H1 (cell line): Measurements from ENCODE around the gene TPRX1. TPM values are rescaled to one million over a fixed set of nuclear protein-coding genes. Genes with fewer than 3 reads are reported as not detected.

Experiments
- CTCF ChIA-PET: fragments of 300-600 bp; sonication (Branson Sonifier 250); formaldehyde crosslinking; loops from one replicate; lab custom pipeline; 2021; ENCODE audit not compliant: partially characterized antibody; lab: Charles Lee
- POLR2A ChIA-PET: fragments of 300-600 bp; sonication (Branson Sonifier 250); formaldehyde crosslinking; loops from one replicate; lab custom pipeline; 2021; ENCODE audit warnings: inconsistent platforms; ENCODE audit not compliant: partially characterized antibody; lab: Charles Lee
- DNase-seq, 2 experiments: peaks; one replicate each; pipeline versions ENCODE4 v3.0.0 to v3.0.0-alpha.2; 2010 to 2022; ENCODE audit warnings: low spot score in 2 of 2, low read depth in 1 of 2, mixed read lengths in 1 of 2
- FAIRE-seq: peaks from 2 replicates; lab custom pipeline; 2011; peaks lifted over from hg19 to GRCh38; lab: Jason Lieb, UNC
- H2AFZ ChIP-seq: 2 replicates; pipeline ENCODE4 v1.8.1; 2012; ENCODE audit warnings: low read length, inconsistent platforms
- H2AK5ac ChIP-seq: 2 replicates; pipeline ENCODE4 v1.6.1; 2013; ENCODE audit warnings: low read depth, low read length
- H2BK120ac ChIP-seq: replicated peaks from 2 replicates; pipeline ENCODE3; 2013; ENCODE audit warnings: low read depth, low read length, inconsistent platforms
- H2BK12ac ChIP-seq: 2 replicates; pipeline ENCODE4 v1.6.1; 2013; ENCODE audit warnings: low read depth, low read length
- H2BK15ac ChIP-seq: 2 replicates; pipeline ENCODE4 v1.6.1; 2013; ENCODE audit warnings: low read length
- H2BK20ac ChIP-seq: 2 replicates; pipeline ENCODE4 v1.6.1; 2013; ENCODE audit warnings: low read length
- H2BK5ac ChIP-seq: 2 replicates; pipeline ENCODE4 v1.6.1; 2013; ENCODE audit warnings: low read depth, low read length
- H3K14ac ChIP-seq: 2 replicates; pipeline ENCODE4 v1.6.1; 2013; ENCODE audit warnings: inconsistent platforms; ENCODE audit not compliant: insufficient read length
- H3K18ac ChIP-seq: 2 replicates; pipeline ENCODE4 v1.6.1; 2013; ENCODE audit warnings: low read length; ENCODE audit errors: extremely low read depth
- H3K23ac ChIP-seq: 2 replicates; pipeline ENCODE4 v1.6.1; 2013; ENCODE audit warnings: inconsistent platforms; ENCODE audit not compliant: insufficient read length
- H3K23me2 ChIP-seq: 2 replicates; pipeline ENCODE4 v1.6.1; 2013; ENCODE audit warnings: low read depth, low read length
- H3K27ac ChIP-seq: 2 replicates; pipeline ENCODE4 v1.6.1; 2011; ENCODE audit warnings: low read depth, low read length, inconsistent platforms
- H3K27me3 ChIP-seq, 4 experiments: replicated peaks in 1 of 4; 1 replicate in 1 of 4; 2 replicates in 3 of 4; pipeline versions ENCODE4 v1.6.1 to v1.8.1; 2011 to 2013; ENCODE audit warnings: low read length in 3 of 4, mild to moderate bottlenecking in 3 of 4, inconsistent platforms in 2 of 4, mixed read lengths in 2 of 4, moderate library complexity in 1 of 4; ENCODE audit not compliant: control insufficient read depth in 3 of 4, insufficient read depth in 3 of 4; ENCODE audit errors: extremely low read depth in 1 of 4
- H3K36me3 ChIP-seq, 4 experiments: 2 replicates each; pipeline versions ENCODE4 v1.6.1 to v1.8.1; 2011 to 2013; ENCODE audit warnings: mild to moderate bottlenecking in 4 of 4, low read length in 3 of 4, moderate library complexity in 2 of 4, control low read depth in 1 of 4, inconsistent platforms in 1 of 4; ENCODE audit not compliant: insufficient read depth in 4 of 4, control insufficient read depth in 2 of 4
- H3K4ac ChIP-seq: replicated peaks from 2 replicates; pipeline ENCODE3; 2013; ENCODE audit warnings: low read length, low read depth, mixed read lengths, inconsistent platforms; ENCODE audit not compliant: insufficient read length
- H3K4me1 ChIP-seq, 4 experiments: replicated peaks in 1 of 4; 1 replicate in 1 of 4; 2 replicates in 3 of 4; pipeline versions ENCODE4 v1.6.1 to v1.8.1; 2011 to 2013; ENCODE audit warnings: low read length in 3 of 4, inconsistent platforms in 2 of 4, mixed read lengths in 1 of 4; ENCODE audit not compliant: insufficient read depth in 4 of 4, control insufficient read depth in 3 of 4
- H3K4me2 ChIP-seq, 2 experiments: 2 replicates each; pipeline versions ENCODE4 v1.6.1 to v1.8.1; 2011 to 2013; ENCODE audit warnings: low read depth in 2 of 2, low read length in 2 of 2, control low read depth in 1 of 2, inconsistent platforms in 1 of 2, mild to moderate bottlenecking in 1 of 2; ENCODE audit not compliant: insufficient read depth in 1 of 2
- H3K4me3 ChIP-seq, 4 experiments: fragments of 200-600, 300-600 bp in 1 of 4; sonication (generic), shearing (Covaris generic), sonication (Bioruptor Twin) in 1 of 4; 2 replicates each; pipeline versions ENCODE4 v1.5.1 to v1.8.1; 2011 to 2016; ENCODE audit warnings: low read length in 4 of 4, low read depth in 3 of 4, control low read depth in 2 of 4, inconsistent platforms in 2 of 4, mild to moderate bottlenecking in 2 of 4, mixed read lengths in 1 of 4, moderate library complexity in 1 of 4; ENCODE audit not compliant: insufficient read depth in 2 of 4; ENCODE audit errors: extremely low read depth in 1 of 4
- H3K56ac ChIP-seq: replicated peaks from 2 replicates; pipeline ENCODE3; 2013; ENCODE audit warnings: low read depth, mild to moderate bottlenecking, mixed read lengths, low read length, inconsistent platforms; ENCODE audit not compliant: insufficient read length
- H3K79me1 ChIP-seq: 2 replicates; pipeline ENCODE4 v1.6.1; 2013; ENCODE audit warnings: low read depth, low read length, control low read depth
- H3K79me2 ChIP-seq, 2 experiments: 2 replicates each; pipeline versions ENCODE4 v1.6.1 to v1.8.1; 2012 to 2013; ENCODE audit warnings: low read length in 2 of 2, mild to moderate bottlenecking in 2 of 2, inconsistent platforms in 1 of 2; ENCODE audit not compliant: insufficient read depth in 2 of 2, control insufficient read depth in 1 of 2
- H3K9ac ChIP-seq, 4 experiments: replicated peaks in 1 of 4; 1 replicate in 1 of 4; 2 replicates in 3 of 4; pipeline versions ENCODE4 v1.6.1 to v1.8.1; 2011 to 2013; ENCODE audit warnings: low read depth in 3 of 4, low read length in 3 of 4, control low read depth in 2 of 4, mild to moderate bottlenecking in 2 of 4, moderate library complexity in 2 of 4, inconsistent platforms in 1 of 4; ENCODE audit errors: extremely low read depth in 1 of 4
- H3K9me3 ChIP-seq, 2 experiments: 2 replicates each; pipeline versions ENCODE4 v1.6.1 to v1.8.1; 2012 to 2013; ENCODE audit warnings: mild to moderate bottlenecking in 2 of 2, moderate library complexity in 2 of 2, control low read depth in 1 of 2, inconsistent platforms in 1 of 2, low read depth in 1 of 2, low read length in 1 of 2, mixed read lengths in 1 of 2; ENCODE audit not compliant: insufficient read depth in 2 of 2
- H4K20me1 ChIP-seq, 2 experiments: replicated peaks in 1 of 2; 2 replicates each; pipeline versions ENCODE3 to v1.8.1; 2011 to 2013; ENCODE audit warnings: inconsistent platforms in 2 of 2, low read length in 2 of 2, mild to moderate bottlenecking in 1 of 2; ENCODE audit not compliant: insufficient read depth in 2 of 2, control insufficient read depth in 1 of 2
- H4K5ac ChIP-seq: 2 replicates; pipeline ENCODE4 v1.6.1; 2013; ENCODE audit warnings: low read length, low read depth, mixed read lengths, inconsistent platforms; ENCODE audit not compliant: insufficient read length
- H4K8ac ChIP-seq: 2 replicates; pipeline ENCODE4 v1.8.0; 2013; ENCODE audit warnings: mild to moderate bottlenecking, moderate library complexity, low read length, inconsistent platforms; ENCODE audit not compliant: insufficient read depth; ENCODE audit errors: extremely low read depth
- H4K91ac ChIP-seq: replicated peaks from 2 replicates; pipeline ENCODE3; 2013; ENCODE audit warnings: low read length, mixed read lengths, inconsistent platforms; ENCODE audit not compliant: insufficient read length
- EP300 ChIP-seq, 2 experiments: IDR thresholded peaks; 1 replicate in 1 of 2; 2 replicates in 1 of 2; pipeline ENCODE4 v1.6.1; 2011 to 2012; ENCODE audit warnings: low read depth in 2 of 2, low read length in 2 of 2, mild to moderate bottlenecking in 2 of 2, borderline replicate concordance in 1 of 2, inconsistent platforms in 1 of 2, moderate library complexity in 1 of 2
- NRF1 ChIP-seq: IDR thresholded peaks from 2 replicates; pipeline ENCODE4 v1.6.1; 2011; ENCODE audit warnings: mild to moderate bottlenecking, low read depth, low read length, improper control_type of control experiment
- POLR2A ChIP-seq, 2 experiments: IDR thresholded peaks; 1 replicate in 1 of 2; 2 replicates in 1 of 2; pipeline ENCODE4 v1.6.1; 2011; ENCODE audit warnings: low read depth in 2 of 2, low read length in 2 of 2, mild to moderate bottlenecking in 2 of 2; ENCODE audit errors: control extremely low read depth in 1 of 2
- POU5F1 ChIP-seq: IDR thresholded peaks from 2 replicates; pipeline ENCODE4 v1.6.1; 2011; ENCODE audit warnings: low read depth, mild to moderate bottlenecking, low read length, moderate library complexity
- SAP30 ChIP-seq: fragments of 300-600 bp; sonication (generic); IDR thresholded peaks from 2 replicates; pipeline ENCODE4 v1.7.1; 2012; ENCODE audit warnings: low read length, moderate library complexity, mild to moderate bottlenecking, inconsistent platforms; ENCODE audit not compliant: insufficient read depth, insufficient replicate concordance
- SP2 ChIP-seq: IDR thresholded peaks from 2 replicates; pipeline ENCODE4 v1.6.1; 2012; ENCODE audit warnings: mild to moderate bottlenecking, low read length, inconsistent platforms
- SP4 ChIP-seq: IDR thresholded peaks from 2 replicates; pipeline ENCODE4 v1.6.1; 2012; ENCODE audit warnings: low read length, inconsistent platforms
- ZNF274 ChIP-seq: IDR thresholded peaks from 2 replicates; pipeline ENCODE4 v1.7.0; 2012; ENCODE audit warnings: low read length, borderline replicate concordance; ENCODE audit errors: extremely low read depth
- WGBS, 2 experiments: shearing (Covaris generic) in 1 of 2; methylation state at CpG; one replicate each; pipeline versions ENCODE4 v1.1.6 to v1.1.7; 2013 to 2015; ENCODE audit warnings: low lambda C conversion rate in 2 of 2, mixed read lengths in 2 of 2, inconsistent platforms in 1 of 2, low coverage in 1 of 2, missing lambda C conversion rate in 1 of 2; ENCODE audit not compliant: insufficient replicate concordance in 2 of 2, insufficient coverage in 1 of 2, insufficient read length in 1 of 2; ENCODE audit errors: extremely low coverage in 1 of 2, missing lambda C conversion rate in 1 of 2; 5-methylcytosine and 5-hydroxymethylcytosine counted together
- polyA plus RNA-seq, 7 experiments: library from polyadenylated mRNA; depleted of rRNA in 3 of 7; stranded (reverse) in 5 of 7; unstranded in 2 of 7; fragments of >200 nt in 5 of 7; fragments of 200-250 nt in 2 of 7; gene quantifications; 1 replicate in 5 of 7; 2 replicates in 1 of 7; 4 replicates in 1 of 7; pipeline versions ENCODE4 v1.2.1 to v1.2.3, GENCODE V29; 2011 to 2013; ENCODE audit warnings: missing spikeins in 2 of 7, mixed read lengths in 2 of 7
- total RNA-seq: library from RNA; stranded (reverse); fragmentation: NEBNext Ultra II Directional; extraction: Animal tissue kit (Norgen Biotek cat#: 25700); gene quantifications from 2 replicates; pipeline ENCODE4 v1.2.1, GENCODE V29; 2021

TPRX1 gene
- total and polyA plus RNA-seq, 2 of the 8 experiments (the other 6 are each of a cell fraction or from before 2014, with no cell fraction given), result 0.03 TPM; not detected in 1

DNA sequence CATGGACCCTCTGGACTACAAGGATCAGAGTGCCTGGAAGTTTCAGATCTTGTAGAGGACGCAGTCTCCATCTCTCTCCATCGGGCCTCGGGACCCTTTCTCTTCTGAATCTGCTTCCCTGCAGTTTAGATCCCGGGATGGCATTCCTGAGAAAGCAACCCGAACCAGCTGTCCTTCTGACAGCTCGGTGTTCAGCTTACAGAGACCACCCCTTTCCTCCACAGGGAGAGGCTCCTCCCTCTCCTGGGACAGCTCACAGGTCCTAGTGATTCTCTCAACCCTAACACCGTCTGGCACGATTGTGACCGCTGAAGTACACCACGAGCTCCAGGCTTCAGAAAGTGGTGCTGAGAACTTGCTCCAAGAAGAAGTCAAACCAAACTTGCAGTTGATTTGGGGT lies 35.6 kb upstream of the TPRX1 start:
- H3K36me3 ChIP-seq, result no peaks in the 10 kb centered on the region
- H3K4ac ChIP-seq, result no peak overlapping the region
- H4K5ac ChIP-seq, result no peak overlapping the region
- no peaks in the 10 kb centered on the region for H3K79me2 ChIP-seq
- H3K9me3 ChIP-seq, result no peaks in the 10 kb centered on the region
- H2BK5ac ChIP-seq, result no peak overlapping the region
- H3K79me1 ChIP-seq, result no peaks in the 10 kb centered on the region
- H2BK12ac ChIP-seq, result peak overlapping the region; percentile 5; the same call in 1 of the 2 replicates
- H3K14ac ChIP-seq, result no peak overlapping the region
- peaks cover 0 to 10% (median 4%) of the 10 kb centered on the region in 4 experiments; a peak in 3 of 7 replicates for H3K4me1 ChIP-seq
- 63% methylated on average over 10 of the region's 10 CpGs; no CpG with 5 or more reads in 1 of the 2 experiments for WGBS, 2 experiments
- CTCF ChIA-PET, result interaction anchor here (0.7 to 2.7 kb wide), 7 partner anchors 9 to 74 kb away, joined by 4 to 12 read pairs (median 7); no protein-coding TSS in a partner anchor
- no peak overlapping the region for H2AK5ac ChIP-seq
- no peak overlapping the region for H4K8ac ChIP-seq
- H3K18ac ChIP-seq, result no peak overlapping the region; the same call in 1 of the 2 replicates
- no peak overlapping the region; a peak in 1 of 7 replicates for H3K9ac ChIP-seq
- H4K91ac ChIP-seq, result no peak overlapping the region
- H3K4me3 ChIP-seq, result no peak overlapping the region
- no peak overlapping the region for H2BK15ac ChIP-seq
- H4K20me1 ChIP-seq, result peaks cover 0 to 3% of the 10 kb centered on the region in 2 experiments
- no peak overlapping the region for H2AFZ ChIP-seq
- H3K23ac ChIP-seq, result no peak overlapping the region
- POLR2A ChIA-PET, result interaction anchor here (0.5 to 1.8 kb wide), 3 partner anchors 10 to 74 kb away, joined by 3 to 18 read pairs (median 3); no protein-coding TSS in a partner anchor
- no peak overlapping the region for H3K27ac ChIP-seq
- no peak for DNase-seq
- no peak overlapping the region for H2BK20ac ChIP-seq
- FAIRE-seq, result peak; percentile 78
- no peaks in the 10 kb centered on the region for H3K27me3 ChIP-seq
- H3K56ac ChIP-seq, result no peak overlapping the region
- H2BK120ac ChIP-seq, result no peak overlapping the region
- no peaks in the 10 kb centered on the region; the same call in 1 of the 2 replicates for H3K23me2 ChIP-seq
- H3K4me2 ChIP-seq, result peak overlapping the region; percentile 21 to 38; a peak in 3 of 4 replicates
- TF ChIP-seq SP2 (no peak), EP300 (IDR thresholded peaks at IDR 0.05; ENCODE audit: borderline replicate concordance in 1 of 2, low read depth in 2 of 2, low read length in 2 of 2) (no peak), SP4 (no peak), POU5F1 (no peak), ZNF274 (no peak), POLR2A (IDR thresholded peaks at IDR 0.05; ENCODE audit: control extremely low read depth in 1 of 2, low read depth in 2 of 2, low read length in 2 of 2) (no peak), NRF1 (no peak), SAP30 (peak; percentile 70)
